PC-9 (cell line): ENCODE measurements around the gene ZCCHC14. TPM values are rescaled to one million over a fixed set of nuclear protein-coding genes. Genes with fewer than 3 reads are reported as not detected.
A peak's percentile ranks its signal among the peaks of the same experiment; 100 is the strongest.

Source experiments
- BruUV-seq: library from RNA; stranded (reverse); fragments of 400-500 nt; replicated peaks from 2 replicates; lab custom pipeline; 2021; lab: Mats Ljungman, UMichigan
- CTCF ChIA-PET: fragments of 300-600 bp; sonication (Branson Sonifier 250); formaldehyde crosslinking; loops from one replicate; lab custom pipeline; 2022; ENCODE audit warnings: antibody characterized with exemption; lab: Charles Lee
- POLR2A ChIA-PET: fragments of 300-600 bp; sonication (Branson Sonifier 250); formaldehyde crosslinking; loops from one replicate; lab custom pipeline; 2022; ENCODE audit warnings: antibody characterized with exemption; ENCODE audit not compliant: unreplicated experiment; lab: Charles Lee
- DNase-seq, 2 experiments: peaks; one replicate each; pipeline versions ENCODE4 v3.0.0 to v3.0.0-alpha.2; 2015 to 2022; ENCODE audit warnings: mixed read lengths in 1 of 2
- H2AFZ ChIP-seq: fragments of 200-600 bp; sonication (generic); 2 replicates; pipeline ENCODE4 v1.8.1; 2017; ENCODE audit warnings: antibody characterized with exemption
- H3F3A ChIP-seq: fragments of 200-600 bp; sonication (generic); 2 replicates; pipeline ENCODE4 v1.8.1; 2017; ENCODE audit warnings: antibody characterized with exemption, mild to moderate bottlenecking, low read depth; ENCODE audit not compliant: insufficient read depth
- H3K27ac ChIP-seq: fragments of 200-600 bp; sonication (generic); 2 replicates; pipeline ENCODE4 v1.6.1; 2016; ENCODE audit warnings: mixed run types
- H3K27me3 ChIP-seq: fragments of 200-600 bp; sonication (generic); 2 replicates; pipeline ENCODE4 v1.6.1; 2016; ENCODE audit warnings: low read depth, mixed run types; ENCODE audit not compliant: insufficient read depth
- H3K36me3 ChIP-seq: fragments of 200-600 bp; sonication (generic); 2 replicates; pipeline ENCODE4 v1.6.1; 2016; ENCODE audit warnings: low read depth, mixed run types
- H3K4me1 ChIP-seq: fragments of 200-600 bp; sonication (generic); replicated peaks from 2 replicates; pipeline ENCODE4 v1.6.1; 2016; ENCODE audit warnings: mixed run types; ENCODE audit not compliant: insufficient read depth
- H3K4me2 ChIP-seq: fragments of 200-600 bp; sonication (generic); 2 replicates; pipeline ENCODE4 v1.6.1; 2017; ENCODE audit warnings: mixed run types
- H3K4me3 ChIP-seq: fragments of 200-600 bp; sonication (generic); 2 replicates; pipeline ENCODE4 v1.6.1; 2016; ENCODE audit warnings: mixed run types
- H3K79me2 ChIP-seq: fragments of 200-600 bp; sonication (generic); 2 replicates; pipeline ENCODE4 v1.6.1; 2017; ENCODE audit warnings: low read depth, mixed run types
- H3K9me2 ChIP-seq: fragments of 200-600 bp; sonication (generic); 2 replicates; pipeline ENCODE4 v1.8.1; 2017; ENCODE audit warnings: mild to moderate bottlenecking; ENCODE audit not compliant: insufficient read depth
- H3K9me3 ChIP-seq: fragments of 200-600 bp; sonication (generic); 2 replicates; pipeline ENCODE4 v1.8.1; 2016; ENCODE audit warnings: low read depth; ENCODE audit not compliant: insufficient read depth
- H4K20me1 ChIP-seq: fragments of 200-600 bp; sonication (generic); 2 replicates; pipeline ENCODE4 v1.8.1; 2017; ENCODE audit not compliant: insufficient read depth
- CTCF ChIP-seq: fragments of 200-600 bp; sonication (generic); conservative IDR thresholded peaks from 2 replicates; pipeline ENCODE4 v1.6.1; 2017; ENCODE audit warnings: mixed run types, antibody characterized with exemption, mild to moderate bottlenecking, moderate library complexity
- EZH2 ChIP-seq: fragments of 200-600 bp; sonication (generic); IDR thresholded peaks from 2 replicates; pipeline ENCODE4 v1.8.0; 2017; ENCODE audit warnings: antibody characterized with exemption, low read depth
- intact Hi-C: fragments of 100-400 bp; cut with micrococcal nuclease; formaldehyde crosslinking; loops from one replicate; pipeline ENCODE4 v1.10.0; 2022; ENCODE audit not compliant: unreplicated experiment
- total RNA-seq: library from RNA; stranded (reverse); gene quantifications from 2 replicates; pipeline ENCODE4 v1.2.3, GENCODE V29; 2021

The ZCCHC14 gene
- total RNA-seq, 1 experiment from 2014 or later, result 17.9 TPM

- Histone ChIP-seq H3K4me2 (peak overlapping the region; percentile 91), H3K4me1 (peaks cover 27% of the 10 kb centered on the region), H3K36me3 (no peaks in the 10 kb centered on the region), H3K9me3 (no peaks in the 10 kb centered on the region), H4K20me1 (peaks cover 55% of the 10 kb centered on the region), H3K4me3 (peak overlapping the region; percentile 92; the same call in 1 of the 2 replicates), H3K79me2 (peaks cover 52% of the 10 kb centered on the region), H3F3A (peaks cover 10% of the 10 kb centered on the region; the same call in 1 of the 2 replicates), H3K27ac (no peak overlapping the region), H2AFZ (no peak overlapping the region), H3K9me2 (no peaks in the 10 kb centered on the region), H3K27me3 (no peaks in the 10 kb centered on the region)
- CTCF ChIA-PET, result interaction anchor here (1.1 kb wide), 1 partner anchor 829 kb away, joined by 5 read pairs; no protein-coding TSS in a partner anchor
- DNase-seq, result no peak
- TF ChIP-seq CTCF (no peak), EZH2 (no peak)
- POLR2A ChIA-PET, result no interaction called here
- no TSS peak for BruUV-seq
- intact Hi-C loops, result loop anchor here (1.0 to 5.0 kb wide), 5 partner anchors 13 to 831 kb away; partner anchors contain the start of genes KLHDC4 and SLC7A5
These were observed 99.2 kb downstream of the ZCCHC14 start for GRCh38 chr16:87393680-87394055.

GRCh38 chr16:87392821-87393679 lies 99.8 kb downstream of the ZCCHC14 start:
- Histone ChIP-seq H3K36me3 (no peaks in the 10 kb centered on the region), H3K4me1 (peaks cover 30% of the 10 kb centered on the region), H3K4me3 (peak overlapping the region; percentile 92), H3K9me2 (no peaks in the 10 kb centered on the region), H3K4me2 (peak overlapping the region; percentile 91), H4K20me1 (peaks cover 49% of the 10 kb centered on the region), H2AFZ (no peak overlapping the region), H3K79me2 (peaks cover 50% of the 10 kb centered on the region), H3K9me3 (no peaks in the 10 kb centered on the region), H3F3A (peaks cover 12% of the 10 kb centered on the region), H3K27ac (no peak overlapping the region), H3K27me3 (no peaks in the 10 kb centered on the region)
- BruUV-seq, result TSS peak; percentile 48
- intact Hi-C loops, result loop anchor here (1.0 to 5.0 kb wide), 5 partner anchors 14 to 831 kb away; partner anchors contain the start of genes KLHDC4 and SLC7A5
- ChIA-PET POLR2A (interaction anchor here (0.6 kb wide), 1 partner anchor 107 kb away, joined by 7 read pairs; no protein-coding TSS in a partner anchor), CTCF (no interaction called here)
- no peak for TF ChIP-seq EZH2
- TF ChIP-seq CTCF, result no peak
- DNase-seq, result peak; percentile 27 to 42

GRCh38 chr16:87391950-87392820 lies 100.6 kb downstream of the ZCCHC14 start, which contains the start of gene MAP1LC3B:
Gene MAP1LC3B, plus strand, starts transcription at chr16:87392336. Its CDS starts 92 bp downstream, at chr16:87392428.
- Histone ChIP-seq H3K36me3 (no peaks in the 10 kb centered on the region), H3K27ac (peak within 1 kb of the TSS; percentile 76), H3F3A (peaks cover 20% of the 10 kb centered on the region), H2AFZ (peak within 1 kb of the TSS; percentile 70; the same call in 1 of the 2 replicates), H3K9me3 (no peaks in the 10 kb centered on the region), H3K4me2 (peak within 1 kb of the TSS; percentile 91), H3K27me3 (no peaks in the 10 kb centered on the region), H3K79me2 (peaks cover 42% of the 10 kb centered on the region), H3K4me3 (peak within 1 kb of the TSS; percentile 92), H4K20me1 (peaks cover 40% of the 10 kb centered on the region), H3K9me2 (no peaks in the 10 kb centered on the region), H3K4me1 (peaks cover 38% of the 10 kb centered on the region)
- CTCF ChIA-PET, result no interaction called here
- TF ChIP-seq EZH2 (no peak), CTCF (no peak)
- no TSS peak for BruUV-seq
- POLR2A ChIA-PET, result no interaction called here
- intact Hi-C loops, result loop anchor here (2.0 to 5.0 kb wide), 4 partner anchors 15 to 830 kb away; partner anchors contain the start of genes KLHDC4 and SLC7A5
- peak; percentile 84 to 98 for DNase-seq
